ENCODE results near the gene TRAF3.

Gene TRAF3

DNA sequence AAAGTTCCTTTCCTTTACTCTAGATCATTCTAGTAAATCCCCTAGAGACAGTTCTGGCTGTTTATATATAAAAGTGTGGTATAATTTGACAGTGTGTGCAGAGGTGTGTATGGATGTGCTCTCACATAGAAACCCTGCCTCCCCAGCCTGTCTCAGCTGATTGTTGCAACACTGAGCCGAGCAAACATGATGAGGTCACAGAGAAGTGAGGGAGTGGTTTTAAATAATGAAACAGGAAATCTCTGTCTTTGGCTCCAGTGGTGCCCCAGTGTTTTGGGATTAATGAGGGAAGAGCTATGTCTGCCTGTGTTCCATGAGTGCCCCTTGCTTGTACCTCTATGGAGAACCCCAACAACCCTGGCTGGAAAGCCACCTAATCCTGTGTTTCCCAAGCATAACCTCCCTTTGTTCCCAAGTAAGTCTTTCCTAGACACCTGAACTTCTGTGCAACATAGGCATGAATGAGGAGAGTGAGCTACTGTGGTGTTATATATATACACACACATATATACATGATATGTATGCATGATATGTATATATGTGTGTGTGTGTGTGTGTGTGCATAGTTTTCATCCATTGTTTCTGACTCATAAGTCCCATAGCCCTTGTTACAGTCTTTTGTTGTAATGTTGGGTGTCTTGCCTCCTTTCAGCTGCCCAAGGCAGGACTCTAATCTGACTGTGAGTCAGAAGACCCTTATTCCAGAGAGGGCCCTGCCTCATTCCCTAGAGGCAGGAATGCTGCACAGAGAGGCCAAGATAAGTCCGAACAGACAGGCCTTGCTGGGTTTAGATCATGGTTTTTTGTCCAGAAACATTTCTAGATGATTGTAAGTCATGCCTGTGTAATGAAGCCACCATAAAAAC lies 18.0 kb downstream of the TRAF3 start:
- TF ChIP-seq, protein P1, sequence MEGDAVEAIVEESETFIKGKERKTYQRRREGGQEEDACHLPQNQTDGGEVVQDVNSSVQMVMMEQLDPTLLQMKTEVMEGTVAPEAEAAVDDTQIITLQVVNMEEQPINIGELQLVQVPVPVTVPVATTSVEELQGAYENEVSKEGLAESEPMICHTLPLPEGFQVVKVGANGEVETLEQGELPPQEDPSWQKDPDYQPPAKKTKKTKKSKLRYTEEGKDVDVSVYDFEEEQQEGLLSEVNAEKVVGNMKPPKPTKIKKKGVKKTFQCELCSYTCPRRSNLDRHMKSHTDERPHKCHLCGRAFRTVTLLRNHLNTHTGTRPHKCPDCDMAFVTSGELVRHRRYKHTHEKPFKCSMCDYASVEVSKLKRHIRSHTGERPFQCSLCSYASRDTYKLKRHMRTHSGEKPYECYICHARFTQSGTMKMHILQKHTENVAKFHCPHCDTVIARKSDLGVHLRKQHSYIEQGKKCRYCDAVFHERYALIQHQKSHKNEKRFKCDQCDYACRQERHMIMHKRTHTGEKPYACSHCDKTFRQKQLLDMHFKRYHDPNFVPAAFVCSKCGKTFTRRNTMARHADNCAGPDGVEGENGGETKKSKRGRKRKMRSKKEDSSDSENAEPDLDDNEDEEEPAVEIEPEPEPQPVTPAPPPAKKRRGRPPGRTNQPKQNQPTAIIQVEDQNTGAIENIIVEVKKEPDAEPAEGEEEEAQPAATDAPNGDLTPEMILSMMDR (IDR thresholded peaks at IDR 0.05; ENCODE audit: low read depth, low read length), result peak; percentile 35; the same call in 1 of the 2 replicates

DNA sequence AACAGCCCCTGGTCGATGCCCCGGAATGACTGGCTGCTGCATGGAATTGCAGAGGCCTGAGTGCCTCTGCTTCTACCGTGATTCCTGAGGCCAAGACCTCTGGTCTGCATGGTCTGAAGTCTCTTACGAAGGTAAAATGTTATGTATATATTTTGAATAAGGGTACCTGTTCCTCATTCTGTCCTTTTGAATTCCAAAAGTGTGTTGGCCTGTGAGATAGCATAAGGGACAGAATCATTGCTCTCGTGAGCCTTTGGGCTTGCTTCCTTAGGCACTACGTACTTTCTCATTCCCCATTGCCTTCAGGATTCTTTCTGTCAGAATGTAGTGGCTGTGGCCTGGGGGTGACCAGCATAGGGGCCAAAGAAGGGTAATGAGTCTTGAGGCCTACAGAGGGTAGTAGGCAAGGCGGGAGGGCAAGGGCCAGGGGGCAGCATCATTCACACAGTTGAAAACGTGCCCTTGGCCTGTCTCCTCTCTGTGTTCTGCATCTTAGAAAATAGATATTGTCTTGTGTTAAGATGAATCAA lies 19.5 kb downstream of the TRAF3 start:
- TF ChIP-seq, protein P1 (IDR thresholded peaks at IDR 0.05; ENCODE audit: low read depth, low read length), result no peak
- no peak overlapping the region for H3K4me3 ChIP-seq (ENCODE audit: low read depth, low read length)

More for the DNA sequence above, 18.0 kb downstream of the TRAF3 start:
- H3K4me3 ChIP-seq (ENCODE audit: low read depth, low read length), result no peak overlapping the region

DNA sequence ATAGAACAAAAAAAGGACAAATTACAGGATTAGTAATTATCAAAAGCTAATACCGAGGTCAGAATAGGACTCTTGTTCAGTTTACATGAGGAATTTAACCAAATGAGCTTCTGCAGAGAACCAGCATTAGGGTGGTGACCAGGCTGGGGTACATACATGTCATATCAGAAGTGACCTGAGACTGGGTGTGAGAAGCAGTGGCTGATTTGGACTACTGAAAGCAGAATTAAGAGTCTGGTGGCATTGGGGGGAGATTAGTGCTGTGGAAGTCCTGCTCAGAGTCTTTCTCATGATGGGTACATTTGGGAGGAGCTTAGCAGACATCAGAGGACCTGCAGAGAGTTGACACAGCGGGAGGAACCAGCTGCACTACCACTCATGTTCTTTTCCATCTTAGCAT lies 21.7 kb downstream of the TRAF3 start:
- TF ChIP-seq, protein P1 (IDR thresholded peaks at IDR 0.05; ENCODE audit: low read depth, low read length), result no peak
- H3K4me3 ChIP-seq (ENCODE audit: low read depth, low read length), result no peak overlapping the region

DNA sequence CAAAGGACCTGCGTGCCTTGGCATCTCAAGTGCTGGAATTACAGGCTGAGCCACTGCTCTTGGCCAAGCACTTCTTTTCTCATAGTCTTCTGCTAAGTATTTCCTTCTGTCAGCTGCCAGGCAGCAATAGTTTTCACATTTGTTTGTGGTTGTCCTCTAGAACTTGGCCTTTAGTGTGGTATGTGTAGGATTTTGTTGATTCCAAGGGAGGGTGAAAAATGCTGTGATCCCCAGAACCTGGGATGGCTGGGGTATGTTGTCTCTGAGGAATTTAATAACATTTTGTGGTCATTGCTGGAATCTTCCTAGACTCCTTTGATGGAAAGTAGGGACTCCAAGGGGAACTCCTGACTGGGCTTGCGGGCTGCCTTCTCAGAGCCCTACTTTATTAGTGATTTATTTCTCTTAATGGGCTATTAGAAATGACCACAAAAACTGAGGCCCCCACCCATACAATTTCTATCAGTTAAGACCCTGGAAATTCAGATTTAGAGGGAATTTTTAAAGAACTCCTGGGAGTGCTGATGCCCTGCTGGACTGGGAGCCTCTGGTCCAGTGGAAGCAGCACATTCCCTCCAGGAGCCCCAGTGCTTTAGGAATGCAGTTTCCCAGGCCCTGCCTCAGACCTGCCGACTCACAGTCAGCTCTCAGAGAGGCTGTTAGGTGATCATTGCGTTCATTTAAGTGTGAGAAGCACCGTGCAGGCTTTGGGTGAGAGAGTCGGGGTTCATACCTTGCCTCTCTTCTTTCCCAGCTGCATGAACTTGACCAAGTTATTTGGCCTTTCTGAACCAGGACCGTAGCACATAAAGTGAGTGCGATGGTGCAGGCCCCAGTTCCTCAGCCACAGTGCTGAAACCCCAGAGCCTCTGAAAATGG lies 22.7 kb downstream of the TRAF3 start:
- H3K4me3 ChIP-seq (ENCODE audit: low read depth, low read length), result no peak overlapping the region
- TF ChIP-seq, protein P1 (IDR thresholded peaks at IDR 0.05; ENCODE audit: low read depth, low read length), result no peak

DNA sequence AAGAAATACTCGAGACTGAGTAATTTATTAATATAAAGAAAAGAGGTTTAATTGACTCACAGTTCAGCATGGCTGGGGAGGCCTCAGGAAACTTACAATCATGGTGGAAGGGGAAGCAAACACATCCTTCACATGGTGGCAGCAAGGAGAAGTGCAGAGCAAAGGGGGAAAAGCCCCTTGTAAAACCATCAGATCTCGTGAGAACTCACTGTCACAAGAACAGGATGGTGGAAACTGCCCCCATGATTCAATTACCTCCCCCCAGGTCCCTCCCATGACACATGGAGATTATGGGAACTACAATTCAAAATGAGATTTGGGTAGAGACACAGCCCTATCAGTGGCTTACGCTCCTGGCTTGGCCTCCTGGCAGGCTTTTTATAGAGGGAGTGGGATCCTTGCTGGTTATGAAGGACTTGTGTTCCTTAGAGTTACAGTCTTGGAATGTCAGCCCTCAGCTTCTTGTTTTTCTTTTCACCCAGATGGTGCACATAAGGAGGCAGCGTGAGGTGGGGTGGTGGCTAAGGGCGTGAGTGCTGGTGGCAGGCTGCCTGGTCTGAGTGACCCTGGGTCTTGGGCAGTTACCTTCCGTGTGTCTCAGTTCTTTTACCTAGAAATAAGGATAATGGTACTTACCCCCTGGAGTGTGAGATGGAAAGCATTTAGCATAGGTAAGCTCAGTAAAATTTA lies 25.7 kb downstream of the TRAF3 start:
- TF ChIP-seq, protein P1 (IDR thresholded peaks at IDR 0.05; ENCODE audit: low read depth, low read length), result no peak
- no peak overlapping the region for H3K4me3 ChIP-seq (ENCODE audit: low read depth, low read length)

DNA sequence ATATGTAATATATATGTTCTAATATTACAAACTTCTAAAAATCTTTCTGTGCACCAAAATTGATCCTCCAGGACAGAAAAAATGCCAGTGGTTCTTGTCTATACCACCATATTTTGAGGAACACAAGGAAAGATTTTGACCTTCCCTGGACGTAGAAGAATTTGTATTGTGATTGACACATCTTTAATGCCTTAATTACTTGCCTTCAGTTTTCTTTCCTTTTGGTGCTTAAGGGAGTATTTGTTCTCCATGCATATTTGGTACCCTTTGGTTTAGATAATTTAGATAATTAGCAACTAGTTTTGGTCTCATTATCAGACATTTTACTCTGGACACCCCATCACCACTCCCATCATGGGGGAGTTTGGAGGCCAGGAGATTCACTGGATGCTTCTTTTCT lies 27.6 kb downstream of the TRAF3 start:
- TF ChIP-seq, protein P1 (IDR thresholded peaks at IDR 0.05; ENCODE audit: low read depth, low read length), result no peak
- H3K4me3 ChIP-seq (ENCODE audit: low read depth, low read length), result no peak overlapping the region

All from WI38 (cell line).